Tibial nerve (tissue), 4 donors: ENCODE results near the gene LRRC4C. TPM values are rescaled to one million over a fixed set of nuclear protein-coding genes. Genes with fewer than 3 reads are reported as not detected.

Source experiments
- DNase-seq, 2 donors: peaks; one replicate each; pipeline ENCODE4 v3.0.0-alpha.2; 2019; ENCODE audit warnings: low spot score in 2 of 2
- H3K27ac ChIP-seq, 4 donors: fragments of 200-600 bp; sonication (generic) in 3 of 4; one replicate each; pipeline ENCODE4 v1.5.1; 2017 to 2019; ENCODE audit warnings: mild to moderate bottlenecking in 1 of 4
- H3K27me3 ChIP-seq, 2 donors: fragments of 200-600 bp; sonication (generic) in 1 of 2; one replicate each; pipeline versions ENCODE4 v1.5.1 to v1.6.0; 2017 to 2019
- H3K36me3 ChIP-seq, 3 donors: fragments of 200-600 bp; sonication (generic); one replicate each; pipeline ENCODE4 v1.5.1; 2018 to 2019
- H3K4me1 ChIP-seq, 4 donors: fragments of 200-600 bp; sonication (generic) in 3 of 4; one replicate each; pipeline ENCODE4 v1.5.1; 2017 to 2019
- H3K4me3 ChIP-seq, 4 donors: fragments of 200-600 bp; sonication (generic) in 3 of 4; one replicate each; pipeline ENCODE4 v1.5.1; 2017 to 2019; ENCODE audit warnings: mild to moderate bottlenecking in 1 of 4, moderate library complexity in 1 of 4
- H3K9me3 ChIP-seq, 4 donors: fragments of 200-600 bp; sonication (generic) in 3 of 4; one replicate each; pipeline ENCODE4 v1.5.1; 2017 to 2019
- EP300 ChIP-seq, 2 donors: sonication (generic); formaldehyde crosslinking; IDR thresholded peaks; one replicate each; pipeline ENCODE4 v1.6.1; 2017; ENCODE audit warnings: antibody characterized with exemption in 2 of 2, mild to moderate bottlenecking in 1 of 2
- POLR2A ChIP-seq, 2 donors: fragments of 450-650 bp; IDR thresholded peaks; one replicate each; pipeline ENCODE4 v1.6.1; 2017; ENCODE audit warnings: antibody characterized with exemption in 2 of 2, mild to moderate bottlenecking in 2 of 2, moderate library complexity in 2 of 2
- WGBS, 2 donors: methylation state at CpG; one replicate each; pipeline ENCODE4 v1.1.5; 2018; 5-methylcytosine and 5-hydroxymethylcytosine counted together
- total RNA-seq, 4 donors: library from RNA; depleted of rRNA; stranded (reverse); fragments of >200 nt; gene quantifications; one replicate each; pipeline ENCODE4 v1.1.0, GENCODE V29; 2016
- TF ChIP-seq, protein P1 (sequence below), 5 experiments: fragments of 200-600 bp in 3 of 5; fragments of 450-650 bp in 2 of 5; sonication (generic) in 3 of 5; IDR thresholded peaks; one replicate each; pipeline ENCODE4 v1.5.1; 2016 to 2019; ENCODE audit warnings: antibody characterized with exemption in 5 of 5, mild to moderate bottlenecking in 3 of 5, moderate library complexity in 2 of 5

The LRRC4C gene
- total RNA-seq, 4 donors from 2014 or later: 7.1 to 15.7 (median 8.4) TPM

DNA sequence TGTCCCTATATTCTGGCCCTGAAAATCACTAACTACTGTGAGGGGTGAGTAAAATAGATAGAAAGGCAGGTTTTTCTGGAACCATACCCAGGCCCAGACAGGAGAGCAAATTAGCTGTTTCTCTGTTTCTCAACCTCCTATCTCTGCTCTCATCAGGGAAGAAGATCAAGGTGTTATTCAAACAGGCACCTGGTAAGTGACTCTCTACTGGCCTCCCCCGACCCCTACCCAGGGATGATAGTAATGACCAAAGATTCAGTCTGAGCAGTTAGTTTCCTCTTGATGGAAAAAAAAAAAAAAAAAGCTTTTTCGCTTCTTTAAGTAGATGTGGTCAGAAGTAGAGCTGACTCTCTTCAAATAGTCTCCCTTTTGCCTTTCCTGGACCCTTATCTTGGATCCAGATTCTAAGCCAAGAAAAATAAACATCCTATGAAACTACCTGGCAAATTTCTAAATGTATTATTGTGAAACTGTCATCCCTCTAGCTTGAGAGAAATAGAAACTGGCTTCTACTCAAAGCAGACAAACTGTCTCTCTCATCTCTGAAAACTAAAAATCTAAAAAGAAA lies 9.9 kb downstream of the LRRC4C start:
- WGBS, 2 donors: 77 to 82% methylated on average over 2 of the region's 2 CpGs
- DNase-seq: no peak
- H3K4me3 ChIP-seq: no peak overlapping the region

DNA sequence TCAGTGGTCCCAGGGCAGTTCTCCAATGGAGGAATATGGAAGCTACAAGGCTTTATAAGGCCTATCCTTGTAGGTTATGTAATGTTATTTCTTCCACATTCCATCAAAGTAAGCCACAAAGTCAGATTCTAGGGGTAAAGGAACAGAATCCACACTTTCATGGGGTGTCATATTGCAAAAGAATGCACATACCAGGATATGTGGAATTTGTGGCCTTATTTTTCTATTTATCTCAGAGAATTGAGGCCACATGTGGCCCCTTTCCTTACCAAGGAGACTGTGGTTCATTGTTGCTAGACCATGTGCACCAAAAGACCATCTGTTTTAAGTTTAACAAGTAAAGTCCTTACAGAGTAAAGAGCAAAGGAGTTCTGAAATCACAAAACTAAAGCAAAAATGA lies 12.9 kb downstream of the LRRC4C start:
- Histone ChIP-seq H3K36me3 (no peaks in the 10 kb centered on the region), H3K9me3 (no peaks in the 10 kb centered on the region), H3K4me1 (no peaks in the 10 kb centered on the region), H3K27ac (no peak overlapping the region), H3K4me3 (no peak overlapping the region), H3K27me3 (no peaks in the 10 kb centered on the region)
- DNase-seq: no peak
- TF ChIP-seq POLR2A (IDR thresholded peaks at IDR 0.05): no peak
- TF ChIP-seq, protein P1, sequence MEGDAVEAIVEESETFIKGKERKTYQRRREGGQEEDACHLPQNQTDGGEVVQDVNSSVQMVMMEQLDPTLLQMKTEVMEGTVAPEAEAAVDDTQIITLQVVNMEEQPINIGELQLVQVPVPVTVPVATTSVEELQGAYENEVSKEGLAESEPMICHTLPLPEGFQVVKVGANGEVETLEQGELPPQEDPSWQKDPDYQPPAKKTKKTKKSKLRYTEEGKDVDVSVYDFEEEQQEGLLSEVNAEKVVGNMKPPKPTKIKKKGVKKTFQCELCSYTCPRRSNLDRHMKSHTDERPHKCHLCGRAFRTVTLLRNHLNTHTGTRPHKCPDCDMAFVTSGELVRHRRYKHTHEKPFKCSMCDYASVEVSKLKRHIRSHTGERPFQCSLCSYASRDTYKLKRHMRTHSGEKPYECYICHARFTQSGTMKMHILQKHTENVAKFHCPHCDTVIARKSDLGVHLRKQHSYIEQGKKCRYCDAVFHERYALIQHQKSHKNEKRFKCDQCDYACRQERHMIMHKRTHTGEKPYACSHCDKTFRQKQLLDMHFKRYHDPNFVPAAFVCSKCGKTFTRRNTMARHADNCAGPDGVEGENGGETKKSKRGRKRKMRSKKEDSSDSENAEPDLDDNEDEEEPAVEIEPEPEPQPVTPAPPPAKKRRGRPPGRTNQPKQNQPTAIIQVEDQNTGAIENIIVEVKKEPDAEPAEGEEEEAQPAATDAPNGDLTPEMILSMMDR (IDR thresholded peaks at IDR 0.05): no peak
- TF ChIP-seq EP300 (IDR thresholded peaks at IDR 0.05): no peak

More for the DNA sequence above, 9.9 kb downstream of the LRRC4C start:
- TF ChIP-seq POLR2A (IDR thresholded peaks at IDR 0.05): no peak
- no peak for TF ChIP-seq EP300 (IDR thresholded peaks at IDR 0.05)
- TF ChIP-seq, protein P1 (IDR thresholded peaks at IDR 0.05): no peak
- H3K27me3 ChIP-seq: no peaks in the 10 kb centered on the region
- H3K36me3 ChIP-seq: no peaks in the 10 kb centered on the region
- no peaks in the 10 kb centered on the region for H3K9me3 ChIP-seq
- no peaks in the 10 kb centered on the region for H3K4me1 ChIP-seq
- no peak overlapping the region for H3K27ac ChIP-seq

DNA sequence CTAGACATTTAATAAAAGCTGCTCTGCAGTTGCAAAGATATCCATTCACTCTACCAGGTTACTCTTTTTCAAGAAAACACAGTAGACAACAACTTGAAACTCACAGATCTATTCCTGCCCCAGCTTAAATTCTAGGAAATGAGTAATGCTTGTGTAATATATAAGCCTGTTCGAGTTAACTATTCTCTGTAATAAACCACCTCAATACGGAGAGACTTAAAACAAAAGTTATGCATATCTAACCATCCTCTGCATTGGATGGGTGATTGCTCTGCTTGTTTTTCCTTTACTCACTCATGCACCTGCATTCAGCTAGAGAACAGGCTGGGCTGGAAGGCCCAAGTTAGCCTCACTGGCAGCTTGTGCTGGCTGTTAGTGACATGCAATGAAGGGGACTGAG lies 13.3 kb downstream of the LRRC4C start:
- H3K4me3 ChIP-seq: no peak overlapping the region
- DNase-seq: no peak
- H3K9me3 ChIP-seq: no peaks in the 10 kb centered on the region
- H3K36me3 ChIP-seq: no peaks in the 10 kb centered on the region
- no peaks in the 10 kb centered on the region for H3K4me1 ChIP-seq
- H3K27me3 ChIP-seq: no peaks in the 10 kb centered on the region
- WGBS, 2 donors: 70 to 79% methylated on average over 2 of the region's 2 CpGs
- TF ChIP-seq EP300 (IDR thresholded peaks at IDR 0.05): no peak
- TF ChIP-seq, protein P1 (IDR thresholded peaks at IDR 0.05): no peak
- TF ChIP-seq POLR2A (IDR thresholded peaks at IDR 0.05): no peak
- H3K27ac ChIP-seq: no peak overlapping the region

DNA sequence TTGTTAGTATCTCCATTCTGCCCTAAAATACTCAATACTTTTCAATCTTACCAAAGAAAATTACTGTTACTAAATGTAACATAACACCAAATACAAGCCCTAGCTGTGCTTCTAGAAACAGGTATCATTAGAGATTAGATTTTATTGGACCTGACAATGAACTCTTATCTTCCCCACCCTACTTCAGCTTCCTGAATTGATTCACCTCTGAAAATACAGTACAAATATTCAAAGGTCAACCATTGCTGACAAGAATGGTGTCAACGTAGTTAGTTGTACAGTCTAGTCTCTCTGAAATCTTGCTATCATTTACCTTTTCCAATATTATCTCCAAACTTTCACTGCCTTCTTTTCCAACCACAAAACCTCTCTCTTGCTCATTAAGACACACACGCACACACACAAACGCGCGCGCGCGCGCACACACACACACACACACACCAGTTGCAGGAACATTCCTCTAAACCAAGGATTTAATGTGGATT lies 22.4 kb downstream of the LRRC4C start:
- no peak overlapping the region for H3K27ac ChIP-seq
- no peak overlapping the region for H3K4me3 ChIP-seq
- H3K9me3 ChIP-seq: no peaks in the 10 kb centered on the region
- 62 to 74% methylated on average over 9 of the region's 9 CpGs for WGBS, 2 donors
- no peaks in the 10 kb centered on the region for H3K4me1 ChIP-seq
- no peak for DNase-seq
- H3K27me3 ChIP-seq: no peaks in the 10 kb centered on the region
- H3K36me3 ChIP-seq: no peaks in the 10 kb centered on the region
- TF ChIP-seq, protein P1 (IDR thresholded peaks at IDR 0.05): no peak
- TF ChIP-seq EP300 (IDR thresholded peaks at IDR 0.05): no peak
- TF ChIP-seq POLR2A (IDR thresholded peaks at IDR 0.05): no peak

DNA sequence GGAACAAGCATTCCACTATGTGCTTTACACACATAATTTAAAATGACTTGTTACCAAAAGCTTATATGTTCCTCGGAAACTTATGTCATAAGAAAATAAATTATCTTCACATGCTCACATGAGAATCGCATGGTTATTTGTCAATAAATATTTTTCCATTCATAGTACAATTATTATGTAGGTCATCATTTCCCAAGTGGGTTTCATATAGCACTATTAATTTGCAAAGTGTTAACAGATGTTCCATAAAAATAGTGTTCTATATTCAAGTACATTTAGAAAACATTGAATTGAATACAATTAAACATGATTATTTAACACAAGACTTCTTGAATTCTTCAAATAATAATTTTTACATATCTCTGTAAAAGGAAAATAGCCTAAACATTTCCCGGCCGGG lies 23.9 kb downstream of the LRRC4C start:
- Histone ChIP-seq H3K27me3 (no peaks in the 10 kb centered on the region), H3K9me3 (no peaks in the 10 kb centered on the region), H3K4me3 (no peak overlapping the region), H3K36me3 (no peaks in the 10 kb centered on the region), H3K27ac (no peak overlapping the region), H3K4me1 (no peaks in the 10 kb centered on the region)
- TF ChIP-seq POLR2A (IDR thresholded peaks at IDR 0.05) (no peak), EP300 (IDR thresholded peaks at IDR 0.05) (no peak)
- TF ChIP-seq, protein P1 (IDR thresholded peaks at IDR 0.05): no peak
- DNase-seq: no peak
- WGBS, 2 donors: 59 to 70% methylated on average over 4 of the region's 4 CpGs
